T-cell (primary cell): Measurements from ENCODE around the gene ATPAF1. TPM values are rescaled to one million over a fixed set of nuclear protein-coding genes. Genes with fewer than 3 reads are reported as not detected.
"Not testable (repeated sequence)": the region's sequence is repeated elsewhere in the genome, so short reads cannot be mapped to it uniquely, and the experiment has no call there.

Experiments
- ATAC-seq, 4 experiments: fragments of 200-7000 bp in 3 of 4; fragments of 150-1000 bp in 1 of 4; cut with Tn5 transposase; replicated peaks in 1 of 4; 1 replicate in 3 of 4; 2 replicates in 1 of 4; pipeline ENCODE4 v1.10.0; 2021; ENCODE audit warnings: moderate library complexity in 3 of 4, mild to moderate bottlenecking in 2 of 4, moderate number of reproducible peaks in 1 of 4
- CTCF ChIA-PET, 2 donors: fragments of 300-600 bp; sonication (Branson Sonifier 250); formaldehyde crosslinking; loops; one replicate each; lab custom pipeline; 2022; ENCODE audit warnings: antibody characterized with exemption in 2 of 2; lab: Charles Lee
- POLR2A ChIA-PET, 2 donors: fragments of 300-600 bp; sonication (Branson Sonifier 250); formaldehyde crosslinking; loops; one replicate each; lab custom pipeline; 2022; ENCODE audit warnings: antibody characterized with exemption in 2 of 2; lab: Charles Lee
- DNase-seq, 35 experiments: peaks; one replicate each; pipeline versions ENCODE4 v3.0.0 to v3.0.0-alpha.2; 2013 to 2023
- H3K27ac ChIP-seq: one replicate; pipeline ENCODE4 v1.5.1; 2013; ENCODE audit warnings: low read length
- H3K27me3 ChIP-seq, 2 experiments: replicated peaks in 1 of 2; 1 replicate in 1 of 2; 2 replicates in 1 of 2; pipeline versions ENCODE4 v1.6.1 to v1.7.0; 2013; ENCODE audit warnings: low read length in 1 of 2, mixed read lengths in 1 of 2; ENCODE audit not compliant: control insufficient read depth in 2 of 2, insufficient read depth in 2 of 2; ENCODE audit errors: extremely low read depth in 1 of 2
- H3K36me3 ChIP-seq, 2 donors: 1 replicate in 1 of 2; 2 replicates in 1 of 2; pipeline versions ENCODE4 v1.6.1 to v1.7.0; 2013; ENCODE audit warnings: low read length in 1 of 2; ENCODE audit not compliant: control insufficient read depth in 2 of 2, insufficient read depth in 1 of 2; ENCODE audit errors: extremely low read depth in 1 of 2
- H3K4me1 ChIP-seq, 2 experiments: 1 replicate in 1 of 2; 2 replicates in 1 of 2; pipeline versions ENCODE4 v1.6.1 to v1.7.0; 2013; ENCODE audit warnings: low read length in 2 of 2, mixed read lengths in 1 of 2; ENCODE audit not compliant: insufficient read depth in 2 of 2, control insufficient read depth in 1 of 2; ENCODE audit errors: extremely low read depth in 1 of 2
- H3K4me3 ChIP-seq, 2 donors: 1 replicate in 1 of 2; 2 replicates in 1 of 2; pipeline versions ENCODE4 v1.5.1 to v1.7.0; 2013; ENCODE audit warnings: mild to moderate bottlenecking in 2 of 2, low read length in 1 of 2, moderate library complexity in 1 of 2; ENCODE audit not compliant: control insufficient read depth in 1 of 2; ENCODE audit errors: extremely low read depth in 1 of 2
- H3K9me3 ChIP-seq: 2 replicates; pipeline ENCODE4 v1.7.0; 2013
- H3K27ac Mint-ChIP-seq, 2 donors: one replicate each; pipeline ENCODE4 v1.8.0; 2020 to 2021; ENCODE audit warnings: mild to moderate bottlenecking in 2 of 2, mixed read lengths in 2 of 2
- H3K27me3 Mint-ChIP-seq, 2 donors: one replicate each; pipeline ENCODE4 v1.8.0; 2021 to 2022; ENCODE audit warnings: mixed read lengths in 2 of 2
- H3K36me3 Mint-ChIP-seq: one replicate; pipeline ENCODE4 v1.8.0; 2021; ENCODE audit warnings: mixed read lengths
- H3K4me1 Mint-ChIP-seq, 3 donors: one replicate each; pipeline ENCODE4 v1.8.0; 2020 to 2022; ENCODE audit warnings: mixed read lengths in 3 of 3, mild to moderate bottlenecking in 1 of 3
- H3K4me3 Mint-ChIP-seq, 3 donors: one replicate each; pipeline ENCODE4 v1.8.0; 2020 to 2022; ENCODE audit warnings: mild to moderate bottlenecking in 3 of 3, mixed read lengths in 3 of 3, moderate library complexity in 3 of 3
- H3K9me3 Mint-ChIP-seq, 3 donors: one replicate each; pipeline ENCODE4 v1.8.0; 2020 to 2022; ENCODE audit warnings: mixed read lengths in 3 of 3
- WGBS: methylation state at CpG from one replicate; pipeline ENCODE4 v1.1.5; 2013; ENCODE audit warnings: missing lambda C conversion rate; ENCODE audit not compliant: insufficient coverage; 5-methylcytosine and 5-hydroxymethylcytosine counted together
- total RNA-seq, 35 experiments: library from RNA in 6 of 35; stranded (reverse) in 6 of 35; fragments of 120-200 nt in 1 of 35; gene quantifications; one replicate each; pipeline versions ENCODE4 v1.2.1 to v1.2.4 and lab custom pipeline; 2013 to 2026

Gene ATPAF1
- total RNA-seq, 5 donors from 2014 or later (not counting 1 experiment from before 2014, with no cell fraction given), result 22.0 to 31.2 (median 26.0) TPM

GRCh38 chr1:46655848-46656247, 12.3 kb downstream of the ATPAF1 start:
- ChIA-PET POLR2A (no interaction called here), CTCF (no interaction called here)
- no peak for DNase-seq
- Mint-ChIP-seq H3K27me3 (no peaks in the 10 kb centered on the region), H3K9me3 (peaks cover 0 to 6% (median 2%) of the 10 kb centered on the region in 3 donors), H3K4me1 (peaks cover 0 to 8% (median 8%) of the 10 kb centered on the region in 3 donors), H3K36me3 (peaks cover 60% of the 10 kb centered on the region), H3K4me3 (no peak overlapping the region), H3K27ac (no peak overlapping the region)
- H3K9me3 ChIP-seq, result peaks cover 4% of the 10 kb centered on the region
- H3K4me3 ChIP-seq, result no peak overlapping the region
- no peak for ATAC-seq
- peaks cover 7 to 64% of the 10 kb centered on the region in 2 donors for H3K36me3 ChIP-seq
- H3K4me1 ChIP-seq, result no peaks in the 10 kb centered on the region
- H3K27ac ChIP-seq, result no peak overlapping the region
- H3K27me3 ChIP-seq, result no peaks in the 10 kb centered on the region

- H3K4me1 ChIP-seq, POLR2A ChIA-PET, ATAC-seq, H3K27ac ChIP-seq, H3K4me3 ChIP-seq, H3K4me1 Mint-ChIP-seq, H3K4me3 Mint-ChIP-seq, CTCF ChIA-PET, H3K27ac Mint-ChIP-seq, H3K9me3 ChIP-seq, H3K27me3 Mint-ChIP-seq, H3K27me3 ChIP-seq, DNase-seq: not testable (repeated sequence)
- Mint-ChIP-seq H3K9me3 (peaks cover 2 to 10% (median 5%) of the 10 kb centered on the region in 3 donors), H3K36me3 (peaks cover 71% of the 10 kb centered on the region)
- peaks cover 7 to 74% of the 10 kb centered on the region in 2 donors for H3K36me3 ChIP-seq
- no CpG with 5 or more reads among the region's 2 CpGs for WGBS
Observed at GRCh38 chr1:46654698-46655097, 13.5 kb downstream of the ATPAF1 start.

GRCh38 chr1:46654012-46654411, 14.2 kb downstream of the ATPAF1 start:
- Mint-ChIP-seq H3K27me3 (no peaks in the 10 kb centered on the region), H3K36me3 (peaks cover 77% of the 10 kb centered on the region), H3K27ac (no peak overlapping the region), H3K4me1 (no peaks in the 10 kb centered on the region), H3K9me3 (peaks cover 2 to 10% (median 5%) of the 10 kb centered on the region in 3 donors), H3K4me3 (no peak overlapping the region)
- Histone ChIP-seq H3K9me3 (peaks cover 4% of the 10 kb centered on the region), H3K4me3 (no peak overlapping the region), H3K27ac (no peak overlapping the region), H3K36me3 (peaks cover 7 to 73% of the 10 kb centered on the region in 2 donors), H3K4me1 (no peaks in the 10 kb centered on the region), H3K27me3 (no peaks in the 10 kb centered on the region)
- ATAC-seq (no peak), DNase-seq (no peak)
- no CpG with 5 or more reads among the region's 1 CpG for WGBS
- POLR2A ChIA-PET, result no interaction called here
- CTCF ChIA-PET, result interaction anchor here in 1 of 2 donors (0.6 kb wide), 1 partner anchor 24 kb away, joined by 4 read pairs; no protein-coding TSS in a partner anchor

GRCh38 chr1:46653405-46653958, 14.7 kb downstream of the ATPAF1 start:
- H3K27ac Mint-ChIP-seq, result no peak overlapping the region
- CTCF ChIA-PET, result interaction anchor here in 1 of 2 donors (0.6 kb wide), 1 partner anchor 25 kb away, joined by 4 read pairs; no protein-coding TSS in a partner anchor

GRCh38 chr1:46652321-46653100, 15.7 kb downstream of the ATPAF1 start:
- peaks cover 2 to 10% (median 5%) of the 10 kb centered on the region in 3 donors for H3K9me3 Mint-ChIP-seq
- Histone ChIP-seq H3K9me3 (peaks cover 4% of the 10 kb centered on the region), H3K4me1 (no peaks in the 10 kb centered on the region), H3K27me3 (no peaks in the 10 kb centered on the region), H3K4me3 (no peak overlapping the region), H3K27ac (no peak overlapping the region), H3K36me3 (peaks cover 7 to 61% of the 10 kb centered on the region in 2 donors)
- ChIA-PET POLR2A (no interaction called here), CTCF (no interaction called here)
- H3K4me1 Mint-ChIP-seq, result no peaks in the 10 kb centered on the region
- DNase-seq (no peak), ATAC-seq (no peak)
- WGBS, result no CpG with 5 or more reads among the region's 6 CpGs
- no peaks in the 10 kb centered on the region for H3K27me3 Mint-ChIP-seq
- H3K4me3 Mint-ChIP-seq, result no peak overlapping the region
- peaks cover 69% of the 10 kb centered on the region for H3K36me3 Mint-ChIP-seq
- no peak overlapping the region for H3K27ac Mint-ChIP-seq

More at GRCh38 chr1:46653405-46653958, 14.7 kb downstream of the ATPAF1 start:
- no peak for ATAC-seq
- H3K27ac ChIP-seq, result no peak overlapping the region
- Mint-ChIP-seq H3K27me3 (no peaks in the 10 kb centered on the region), H3K9me3 (peaks cover 2 to 10% (median 5%) of the 10 kb centered on the region in 3 donors), H3K4me3 (no peak overlapping the region), H3K36me3 (peaks cover 76% of the 10 kb centered on the region), H3K4me1 (no peaks in the 10 kb centered on the region)
- peaks cover 4% of the 10 kb centered on the region for H3K9me3 ChIP-seq
- no CpG with 5 or more reads among the region's 2 CpGs for WGBS
- H3K4me1 ChIP-seq, result no peaks in the 10 kb centered on the region
- DNase-seq, result no peak
- peaks cover 7 to 70% of the 10 kb centered on the region in 2 donors for H3K36me3 ChIP-seq
- no peak overlapping the region for H3K4me3 ChIP-seq
- POLR2A ChIA-PET, result no interaction called here
- no peaks in the 10 kb centered on the region for H3K27me3 ChIP-seq

DNA sequence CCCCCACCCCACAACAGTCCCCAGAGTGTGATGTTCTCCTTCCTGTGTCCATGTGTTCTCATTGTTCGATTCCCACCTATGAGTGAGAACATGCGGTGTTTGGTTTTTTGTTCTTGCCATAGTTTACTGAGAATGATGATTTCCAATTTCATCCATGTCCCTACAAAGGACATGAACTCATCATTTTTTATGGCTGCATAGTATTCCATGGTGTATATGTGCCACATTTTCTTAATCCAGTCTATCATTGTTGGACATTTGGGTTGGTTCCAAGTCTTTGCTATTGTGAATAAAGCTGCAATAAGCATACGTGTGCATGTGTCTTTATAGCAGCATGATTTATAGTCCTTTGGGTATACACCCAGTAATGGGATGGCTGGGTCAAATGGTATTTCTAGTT, 17.0 kb downstream of the ATPAF1 start:
- H3K4me1 ChIP-seq, POLR2A ChIA-PET, H3K4me3 ChIP-seq, H3K4me3 Mint-ChIP-seq, H3K27ac ChIP-seq, H3K9me3 ChIP-seq, H3K27ac Mint-ChIP-seq, H3K27me3 ChIP-seq, H3K4me1 Mint-ChIP-seq, DNase-seq, ATAC-seq, H3K27me3 Mint-ChIP-seq: not testable (repeated sequence)
- peaks cover 2 to 59% of the 10 kb centered on the region in 2 donors for H3K36me3 ChIP-seq
- Mint-ChIP-seq H3K9me3 (peaks cover 2 to 10% (median 5%) of the 10 kb centered on the region in 3 donors), H3K36me3 (peaks cover 71% of the 10 kb centered on the region)
- no CpG with 5 or more reads among the region's 3 CpGs for WGBS
- CTCF ChIA-PET, result interaction anchor here in 1 of 2 donors (0.7 kb wide), 1 partner anchor 106 kb away, joined by 6 read pairs; no protein-coding TSS in a partner anchor
